Activated CD8-positive, alpha-beta T cell treated with anti-CD3 and anti-CD28 coated beads for 36 hours (primary cell): Measurements from ENCODE around the gene S100A12. TPM values are rescaled to one million over a fixed set of nuclear protein-coding genes. Genes with fewer than 3 reads are reported as not detected.

Experiments used
- ATAC-seq: fragments of 200-7000 bp; cut with Tn5 transposase; one replicate; pipeline ENCODE4 v1.10.0; 2021; ENCODE audit warnings: mild to moderate bottlenecking, moderate library complexity
- CTCF ChIA-PET: fragments of 350-600 bp; sonication (Branson Sonifier 250); formaldehyde crosslinking; loops from one replicate; lab custom pipeline; 2021; ENCODE audit warnings: antibody characterized with exemption; lab: Charles Lee
- POLR2A ChIA-PET: fragments of 350-600 bp; sonication (Branson Sonifier 250); formaldehyde crosslinking; loops from one replicate; lab custom pipeline; 2021; ENCODE audit warnings: antibody characterized with exemption; lab: Charles Lee
- DNase-seq: peaks from one replicate; pipeline ENCODE4 v3.0.0-alpha.2; 2020
- H3K27ac Mint-ChIP-seq: one replicate; pipeline ENCODE4 v1.8.0; 2021; ENCODE audit warnings: mild to moderate bottlenecking, mixed read lengths
- H3K27me3 Mint-ChIP-seq: one replicate; pipeline ENCODE4 v1.8.0; 2021; ENCODE audit warnings: mixed read lengths
- H3K36me3 Mint-ChIP-seq: one replicate; pipeline ENCODE4 v1.8.0; 2021; ENCODE audit warnings: low read depth, mixed read lengths
- H3K4me1 Mint-ChIP-seq: one replicate; pipeline ENCODE4 v1.8.0; 2021; ENCODE audit warnings: low read depth, mixed read lengths
- H3K4me3 Mint-ChIP-seq: one replicate; pipeline ENCODE4 v1.8.0; 2021; ENCODE audit warnings: mild to moderate bottlenecking, moderate library complexity, mixed read lengths
- H3K9me3 Mint-ChIP-seq: one replicate; pipeline ENCODE4 v1.8.0; 2021; ENCODE audit warnings: mixed read lengths
- intact Hi-C: fragments of 100-400 bp; cut with micrococcal nuclease; formaldehyde crosslinking; loops from one replicate; pipeline ENCODE4 v1.10.0; 2022
- total RNA-seq, 2 experiments: library from RNA; stranded (reverse); gene quantifications; one replicate each; pipeline ENCODE4 v1.2.3, GENCODE V29; 2021
- TF ChIP-seq, protein P1 (sequence below): fragments of 200-600 bp; IDR thresholded peaks from one replicate; pipeline ENCODE4 v1.8.0; 2022; ENCODE audit warnings: antibody characterized with exemption, mild to moderate bottlenecking

The S100A12 gene
- total RNA-seq, 2 experiments from 2014 or later = not detected

DNA sequence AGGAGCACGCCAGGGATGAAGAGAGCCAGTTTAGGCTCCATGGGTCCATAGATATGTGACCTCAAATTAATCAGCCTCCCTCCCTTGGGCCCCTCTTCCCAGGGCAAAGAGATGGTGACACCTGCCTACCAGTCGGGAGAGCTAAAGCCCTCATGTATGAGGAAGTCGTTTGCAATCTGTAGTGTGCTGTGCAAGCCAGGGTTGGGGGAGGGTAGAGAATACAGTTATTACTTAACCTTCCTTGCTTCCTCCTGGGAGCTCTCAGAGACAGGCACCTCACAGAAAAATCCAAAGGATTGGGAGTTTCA lies 30.7 kb downstream of the S100A12 start:
- no peak for ATAC-seq
- no peak overlapping the region for H3K27ac Mint-ChIP-seq
- DNase-seq = no peak
- no peak overlapping the region for H3K4me3 Mint-ChIP-seq
- POLR2A ChIA-PET = no interaction called here
- intact Hi-C loops = no loop called here
- peaks cover 24% of the 10 kb centered on the region for H3K27me3 Mint-ChIP-seq
- H3K9me3 Mint-ChIP-seq = no peaks in the 10 kb centered on the region
- CTCF ChIA-PET = interaction anchor here (0.6 to 6.4 kb wide), 3 partner anchors 9 to 150 kb away, joined by 3 to 35 read pairs (median 4); partner anchors contain the start of gene S100A9
- H3K4me1 Mint-ChIP-seq = peaks cover 44% of the 10 kb centered on the region
- TF ChIP-seq, protein P1, sequence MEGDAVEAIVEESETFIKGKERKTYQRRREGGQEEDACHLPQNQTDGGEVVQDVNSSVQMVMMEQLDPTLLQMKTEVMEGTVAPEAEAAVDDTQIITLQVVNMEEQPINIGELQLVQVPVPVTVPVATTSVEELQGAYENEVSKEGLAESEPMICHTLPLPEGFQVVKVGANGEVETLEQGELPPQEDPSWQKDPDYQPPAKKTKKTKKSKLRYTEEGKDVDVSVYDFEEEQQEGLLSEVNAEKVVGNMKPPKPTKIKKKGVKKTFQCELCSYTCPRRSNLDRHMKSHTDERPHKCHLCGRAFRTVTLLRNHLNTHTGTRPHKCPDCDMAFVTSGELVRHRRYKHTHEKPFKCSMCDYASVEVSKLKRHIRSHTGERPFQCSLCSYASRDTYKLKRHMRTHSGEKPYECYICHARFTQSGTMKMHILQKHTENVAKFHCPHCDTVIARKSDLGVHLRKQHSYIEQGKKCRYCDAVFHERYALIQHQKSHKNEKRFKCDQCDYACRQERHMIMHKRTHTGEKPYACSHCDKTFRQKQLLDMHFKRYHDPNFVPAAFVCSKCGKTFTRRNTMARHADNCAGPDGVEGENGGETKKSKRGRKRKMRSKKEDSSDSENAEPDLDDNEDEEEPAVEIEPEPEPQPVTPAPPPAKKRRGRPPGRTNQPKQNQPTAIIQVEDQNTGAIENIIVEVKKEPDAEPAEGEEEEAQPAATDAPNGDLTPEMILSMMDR = no peak
- H3K36me3 Mint-ChIP-seq = no peaks in the 10 kb centered on the region

DNA sequence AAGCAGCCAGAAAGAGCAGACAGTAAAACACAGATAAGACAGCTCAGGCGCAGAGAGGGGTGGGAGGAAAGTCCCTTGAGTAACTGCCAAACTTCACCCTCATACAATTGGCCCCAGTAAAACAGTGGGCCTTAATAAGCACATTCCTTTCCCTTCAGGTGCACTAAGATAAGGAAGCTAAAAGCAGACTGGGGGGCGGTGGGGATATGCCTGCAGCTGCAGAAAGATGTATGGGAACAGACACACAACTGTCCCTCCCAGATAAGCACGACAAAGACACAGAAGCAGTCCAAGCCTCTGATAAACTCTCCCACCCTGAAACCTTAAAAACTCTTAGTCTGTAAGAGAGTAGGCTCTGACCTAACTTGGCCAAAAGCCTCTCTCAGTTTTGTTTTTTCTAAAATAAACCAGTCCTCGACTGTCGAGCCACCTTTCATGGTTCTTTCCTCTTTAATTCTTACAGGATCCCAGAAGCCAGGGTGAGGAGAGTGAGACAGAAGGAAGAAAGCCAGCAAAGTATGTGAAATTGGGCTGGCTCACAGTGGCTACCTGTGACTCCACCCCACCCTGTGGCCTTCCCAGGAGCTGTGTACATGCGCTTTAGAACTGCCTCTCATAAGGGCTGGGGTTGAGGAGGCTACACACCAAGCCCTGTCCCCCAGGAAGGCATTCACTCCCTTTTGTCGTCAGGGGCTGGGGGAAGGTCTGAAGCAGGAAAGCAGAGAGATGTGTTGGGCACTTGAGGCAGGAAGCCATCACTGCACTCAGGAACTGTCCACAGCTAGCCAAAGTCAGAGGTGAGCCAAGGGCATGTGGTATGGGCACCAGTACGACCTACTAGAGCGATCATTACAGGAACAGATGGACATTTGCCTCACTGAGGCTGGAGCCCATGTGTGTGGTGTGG lies 31.4 kb downstream of the S100A12 start:
- DNase-seq (no peak), ATAC-seq (no peak)
- H3K4me3 Mint-ChIP-seq = no peak overlapping the region
- H3K9me3 Mint-ChIP-seq = no peaks in the 10 kb centered on the region
- POLR2A ChIA-PET = no interaction called here
- no peaks in the 10 kb centered on the region for H3K36me3 Mint-ChIP-seq
- H3K4me1 Mint-ChIP-seq = peaks cover 46% of the 10 kb centered on the region
- H3K27me3 Mint-ChIP-seq = peaks cover 24% of the 10 kb centered on the region
- CTCF ChIA-PET = interaction anchor here (1.1 to 6.4 kb wide), 4 partner anchors 10 to 152 kb away, joined by 4 to 35 read pairs (median 4); partner anchors contain the start of gene S100A9
- TF ChIP-seq, protein P1 = no peak
- H3K27ac Mint-ChIP-seq = no peak overlapping the region
- intact Hi-C loops = no loop called here

DNA sequence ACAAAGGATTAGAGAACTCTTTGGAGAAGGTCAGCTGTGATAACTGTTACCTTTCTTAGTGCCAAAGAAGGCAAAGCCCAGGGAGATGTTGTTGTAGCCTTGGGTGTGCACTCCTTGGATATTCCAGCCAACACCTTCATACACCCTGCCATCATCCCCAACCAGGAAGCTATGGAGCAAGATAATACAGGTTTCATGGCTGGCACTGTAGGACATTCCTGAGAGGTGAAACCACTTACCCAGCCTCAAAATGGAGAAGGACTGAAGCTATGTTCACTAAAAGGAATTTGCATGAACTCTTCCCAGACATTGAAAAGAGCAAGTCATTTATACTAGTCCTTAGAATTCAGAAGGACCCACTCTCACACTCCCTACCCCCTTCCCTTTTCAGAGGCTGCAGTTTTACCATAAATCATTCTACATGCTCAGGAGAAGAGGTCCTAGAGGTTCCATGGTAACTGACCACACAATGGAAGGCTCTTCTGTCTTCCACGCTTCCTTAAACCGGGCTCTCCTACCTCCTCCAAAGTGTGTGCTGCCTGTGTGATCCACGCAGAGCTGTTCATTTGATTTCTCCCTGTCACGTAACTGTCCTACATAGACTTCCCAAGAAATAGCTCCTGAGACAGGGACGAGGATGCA lies 32.3 kb downstream of the S100A12 start:
- peaks cover 24% of the 10 kb centered on the region for H3K27me3 Mint-ChIP-seq
- DNase-seq (no peak), ATAC-seq (no peak)
- TF ChIP-seq, protein P1 = no peak
- no peaks in the 10 kb centered on the region for H3K9me3 Mint-ChIP-seq
- ChIA-PET CTCF (interaction anchor here (1.1 to 6.4 kb wide), 4 partner anchors 11 to 153 kb away, joined by 4 to 35 read pairs (median 4); partner anchors contain the start of gene S100A9), POLR2A (interaction anchor here (0.6 kb wide), 1 partner anchor 32 kb away, joined by 3 read pairs; no protein-coding TSS in a partner anchor)
- H3K4me3 Mint-ChIP-seq = no peak overlapping the region
- peaks cover 47% of the 10 kb centered on the region for H3K4me1 Mint-ChIP-seq
- intact Hi-C loops = no loop called here
- H3K36me3 Mint-ChIP-seq = no peaks in the 10 kb centered on the region
- no peak overlapping the region for H3K27ac Mint-ChIP-seq

DNA sequence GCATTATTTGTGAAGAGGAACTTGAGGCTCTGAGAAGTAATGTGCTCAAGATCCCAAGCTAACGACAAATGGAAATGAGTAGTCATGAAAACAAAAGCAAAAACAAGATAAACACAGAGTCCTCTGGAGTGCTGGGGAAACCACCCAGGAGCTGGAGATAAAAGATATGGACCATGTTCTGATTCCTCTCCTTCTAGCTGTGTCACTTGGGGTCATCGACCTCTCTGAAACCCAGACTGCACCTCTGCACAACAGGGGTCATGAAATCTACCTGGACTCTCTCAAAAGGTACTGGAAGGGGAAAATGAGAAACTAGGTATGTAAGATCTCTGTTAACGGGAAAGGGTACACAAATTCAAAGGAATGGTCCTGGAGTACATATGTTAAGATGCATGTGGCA lies 33.2 kb downstream of the S100A12 start:
- Mint-ChIP-seq H3K9me3 (no peaks in the 10 kb centered on the region), H3K4me3 (no peak overlapping the region), H3K4me1 (peaks cover 47% of the 10 kb centered on the region), H3K27me3 (peaks cover 18% of the 10 kb centered on the region), H3K36me3 (no peaks in the 10 kb centered on the region), H3K27ac (no peak overlapping the region)
- ATAC-seq = no peak
- TF ChIP-seq, protein P1 = no peak
- ChIA-PET POLR2A (interaction anchor here (0.6 kb wide), 1 partner anchor 31 kb away, joined by 3 read pairs; no protein-coding TSS in a partner anchor), CTCF (interaction anchor here (6.4 kb wide), 1 partner anchor 12 kb away, joined by 35 read pairs; no protein-coding TSS in a partner anchor)
- no peak for DNase-seq
- intact Hi-C loops = no loop called here
